ENCODE measurements around the gene GPR176.

- TF ChIP-seq CTCF (IDR thresholded peaks at IDR 0.05) (no peak), POLR2A (IDR thresholded peaks at IDR 0.05) (no peak)
These were observed 2.5 kb upstream of the GPR176 start for GRCh38 chr15:39922462-39923092.

Measured in ovary (tissue), 3 donors.